C1 segment of cervical spinal cord (tissue), 14 donors: ENCODE measurements around the gene MBP.
A peak's percentile ranks its signal among the peaks of the same experiment; 100 is the strongest.
"Not testable (repeated sequence)": the region's sequence is repeated elsewhere in the genome, so short reads cannot be mapped to it uniquely, and the experiment has no call there.

Experiments used
- DNase-seq, 14 donors: peaks; one replicate each; lab custom pipeline; 2025; lab: John Stamatoyannopoulos, UW

Gene MBP

GRCh38 chr18:76951456-76952247 is 180.9 kb downstream of the MBP start:
- DNase-seq, result no peak

DNA sequence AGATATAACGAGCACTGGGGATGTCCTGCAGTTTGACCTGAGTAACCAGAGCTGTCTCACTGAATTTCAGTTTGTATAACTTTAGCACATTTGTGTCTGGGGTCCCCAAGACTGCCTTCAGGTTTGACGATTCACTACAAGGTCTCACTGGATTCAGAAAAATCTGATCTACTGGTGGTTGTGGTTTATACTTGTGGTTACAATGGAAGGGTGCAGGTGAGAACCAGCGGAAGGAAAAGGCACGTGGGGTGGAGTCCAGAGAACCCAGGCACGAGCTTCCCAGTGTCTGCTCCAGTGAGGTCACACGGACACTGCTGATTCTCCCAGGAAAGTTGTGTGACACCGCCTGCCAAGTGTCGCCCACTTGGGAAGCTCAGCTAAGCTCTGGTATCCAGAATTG is 184.2 kb downstream of the MBP start:
- DNase-seq, result no peak

- not testable (repeated sequence) for DNase-seq
Measured at GRCh38 chr18:76944346-76944745, 188.2 kb downstream of the MBP start.

DNA sequence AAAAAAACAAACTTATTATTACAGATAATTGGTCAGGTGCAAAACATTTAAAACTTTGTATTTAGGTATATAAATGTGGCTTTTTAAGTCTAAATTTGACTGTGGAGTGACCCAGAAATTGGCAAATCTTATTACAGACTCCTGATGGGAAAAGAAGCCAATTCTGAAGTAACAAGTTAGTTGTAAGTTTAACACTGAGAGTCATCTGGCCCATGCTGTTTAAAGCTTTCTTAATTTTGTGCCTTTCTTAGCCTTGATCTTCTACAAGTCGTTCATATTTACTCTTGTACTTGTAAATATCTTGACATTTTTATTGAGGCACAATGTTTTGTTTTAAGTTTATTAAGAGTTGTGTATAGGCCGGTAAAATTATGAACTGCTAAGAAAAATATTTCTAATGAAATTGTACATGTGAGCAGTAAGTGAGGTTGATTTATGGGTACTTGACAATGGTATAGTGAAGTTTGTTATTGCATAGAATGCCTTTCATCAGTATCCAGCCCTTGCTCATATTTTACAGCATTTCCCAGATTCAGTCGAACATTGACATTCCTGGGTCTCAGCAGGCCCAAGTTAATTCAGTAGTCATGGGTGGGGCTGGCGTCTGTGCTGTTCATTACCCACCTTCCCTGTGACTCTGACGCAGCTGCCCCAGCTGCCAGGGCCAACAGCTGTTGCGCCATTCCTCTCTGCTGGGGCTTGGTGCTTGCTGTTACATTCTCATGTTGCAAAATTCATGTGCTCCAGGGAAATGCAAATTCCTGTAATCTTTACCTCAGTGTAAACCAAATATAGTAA is 188.8 kb downstream of the MBP start:
- DNase-seq, result no peak

DNA sequence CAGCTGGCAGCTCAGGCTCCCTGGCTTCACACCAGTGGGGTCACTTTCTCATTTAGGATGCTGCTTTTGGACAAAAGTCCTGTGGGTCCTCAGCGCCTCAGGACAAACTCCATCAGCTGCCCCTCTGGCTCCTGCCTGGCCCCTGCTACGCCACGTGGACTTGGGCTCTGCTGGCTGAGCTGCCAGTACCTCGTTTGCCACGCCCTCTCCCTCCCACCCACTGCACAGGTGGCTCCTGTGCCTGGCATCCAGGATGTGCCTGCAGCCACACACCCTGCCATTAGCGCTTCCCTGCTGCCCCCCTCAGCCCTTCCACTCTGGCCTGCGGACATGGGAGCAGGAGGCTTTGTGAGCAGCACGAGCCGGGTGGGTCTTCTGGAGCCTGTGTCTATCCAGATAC is 191.3 kb downstream of the MBP start:
- DNase-seq, result no peak

GRCh38 chr18:76938619-76939018 is 194.0 kb downstream of the MBP start:
- DNase-seq, result no peak

- no peak for DNase-seq
Measured at GRCh38 chr18:76937597-76937996, 195.0 kb downstream of the MBP start.

- no peak for DNase-seq
Measured at GRCh38 chr18:76936877-76937276, 195.7 kb downstream of the MBP start.

- DNase-seq, result peak in 1 of 14 donors; percentile 12
Measured at GRCh38 chr18:76935722-76936337, 196.8 kb downstream of the MBP start.

- peak in 3 of 14 donors; percentile 2 to 62 (median 7) for DNase-seq
Measured at GRCh38 chr18:76932026-76932819, 200.4 kb downstream of the MBP start.

GRCh38 chr18:76931171-76931570 is 201.4 kb downstream of the MBP start:
- DNase-seq, result no peak
